Stomach (tissue), 9 donors: ENCODE measurements around the gene OSTC. TPM values are rescaled to one million over a fixed set of nuclear protein-coding genes. Genes with fewer than 3 reads are reported as not detected.

Experiments used
- DNase-seq, 2 donors: peaks; one replicate each; pipeline versions ENCODE4 v3.0.0 to v3.0.0-alpha.2; 2013 to 2019
- H3K27ac ChIP-seq, 5 donors: fragments of 200-600 bp in 4 of 5; sonication (generic) in 4 of 5; one replicate each; pipeline ENCODE4 v1.5.1; 2013 to 2019; ENCODE audit warnings: mild to moderate bottlenecking in 1 of 5, moderate library complexity in 1 of 5
- H3K27me3 ChIP-seq, 3 donors: fragments of 200-600 bp; sonication (generic); one replicate each; pipeline ENCODE4 v1.5.1; 2017 to 2019; ENCODE audit warnings: mixed run types in 1 of 3
- H3K36me3 ChIP-seq, 4 donors: fragments of 200-600 bp; sonication (generic); 1 replicate in 3 of 4; 2 replicates in 1 of 4; pipeline ENCODE4 v1.5.1; 2016 to 2019
- H3K4me1 ChIP-seq, 4 donors: fragments of 200-600 bp; sonication (generic); one replicate each; pipeline ENCODE4 v1.5.1; 2016 to 2019
- H3K4me3 ChIP-seq, 4 donors: fragments of 200-600 bp; sonication (generic) in 3 of 4; one replicate each; pipeline ENCODE4 v1.5.1; 2016 to 2019; ENCODE audit warnings: mild to moderate bottlenecking in 1 of 4
- H3K9me3 ChIP-seq, 4 donors: fragments of 200-600 bp; sonication (generic); one replicate each; pipeline ENCODE4 v1.5.1; 2016 to 2019
- CTCF ChIP-seq, 7 experiments: fragments of 450-650 bp in 4 of 7; fragments of 200-600 bp in 3 of 7; sonication (generic) in 3 of 7; IDR thresholded peaks; one replicate each; pipeline ENCODE4 v1.5.1; 2016 to 2019; ENCODE audit warnings: antibody characterized with exemption in 7 of 7, control low read depth in 2 of 7, mild to moderate bottlenecking in 1 of 7
- EP300 ChIP-seq: sonication (generic); formaldehyde crosslinking; IDR thresholded peaks from one replicate; pipeline ENCODE4 v1.6.1; 2017; ENCODE audit warnings: antibody characterized with exemption
- POLR2A ChIP-seq, 4 donors: fragments of 450-650 bp; IDR thresholded peaks; one replicate each; pipeline ENCODE4 v1.6.1; 2016; ENCODE audit warnings: antibody characterized with exemption in 4 of 4, control low read depth in 2 of 4, mild to moderate bottlenecking in 1 of 4, moderate library complexity in 1 of 4
- POLR2AphosphoS5 ChIP-seq, 3 donors: sonication (generic); formaldehyde crosslinking; IDR thresholded peaks; one replicate each; pipeline ENCODE4 v1.6.1; 2016; ENCODE audit warnings: antibody characterized with exemption in 3 of 3
- WGBS, 5 donors: extraction: QIAGEN DNeasy Blood & Tissue Kit in 3 of 5; methylation state at CpG; one replicate each; pipeline versions ENCODE4 v1.1.5 to v1.1.7; 2013 to 2018; 5-methylcytosine and 5-hydroxymethylcytosine counted together
- intact Hi-C: fragments of 100-400 bp; cut with DNase I; formaldehyde crosslinking; loops from one replicate; pipeline ENCODE4 v1.15.1; 2023; ENCODE audit warnings: low total_unique reads
- polyA plus RNA-seq, 3 donors: library from polyadenylated mRNA; stranded (reverse); fragments of 200-250 nt; gene quantifications; one replicate each; pipeline ENCODE4 v1.2.3, GENCODE V29; 2013
- total RNA-seq, 5 donors: library from RNA; depleted of rRNA; stranded (reverse); fragments of >200 nt; gene quantifications; one replicate each; pipeline versions ENCODE4 v1.1.0 to v1.2.3, GENCODE V29; 2014 to 2016
- donor health status: healthy with polysubstance abuse.
- donor health status: Bipolar disorder and iron deficiency.
- donor health status: healthy.

OSTC gene
- total and polyA plus RNA-seq, 8 donors, result 5.4 to 176 (median 64.6) TPM

- Histone ChIP-seq H3K36me3 (peaks cover 45 to 54% (median 53%) of the 10 kb centered on the region in 4 donors), H3K4me1 (peaks cover 14 to 47% (median 41%) of the 10 kb centered on the region in 4 donors), H3K27ac (peak overlapping the region in 2 of 5 donors; percentile 90 to 91), H3K4me3 (peak overlapping the region in 2 of 4 donors; percentile 65 to 69), H3K9me3 (no peaks in the 10 kb centered on the region), H3K27me3 (no peaks in the 10 kb centered on the region)
- no peak for TF ChIP-seq POLR2A (IDR thresholded peaks at IDR 0.05)
- TF ChIP-seq POLR2AphosphoS5 (IDR thresholded peaks at IDR 0.05), result no peak
- TF ChIP-seq CTCF (IDR thresholded peaks at IDR 0.05), result no peak
- TF ChIP-seq EP300, result no peak
- no peak for DNase-seq
- intact Hi-C loops, result no loop called here
- WGBS, 5 donors, result 53 to 65% (median 63%) methylated on average over 4 of the region's 4 CpGs
Measured at GRCh38 chr4:108622022-108622421, 28.4 kb upstream of the OSTC start.

DNA sequence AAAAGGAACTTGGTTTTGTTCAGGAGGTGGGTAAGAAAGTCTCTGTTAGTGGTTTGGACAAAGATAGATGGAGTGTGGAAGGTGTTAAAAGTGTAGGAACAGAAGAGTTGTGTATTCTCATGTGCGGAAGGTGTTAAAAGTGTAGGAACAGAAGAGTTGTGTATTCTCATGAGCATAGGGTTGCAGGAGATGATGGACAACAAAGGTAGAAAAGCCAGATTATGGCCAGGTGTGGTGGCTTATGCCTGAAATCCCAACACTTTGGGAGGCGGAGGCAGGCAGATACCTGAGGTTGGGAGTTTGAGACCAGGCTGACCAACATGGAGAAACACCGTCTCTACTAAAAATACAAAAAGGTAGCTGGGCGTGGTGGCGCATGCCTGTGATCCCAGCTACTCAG is 27.6 kb upstream of the OSTC start:
- H3K27me3 ChIP-seq, result no peaks in the 10 kb centered on the region
- intact Hi-C loops, result no loop called here
- H3K4me1 ChIP-seq, result peaks cover 14 to 47% (median 41%) of the 10 kb centered on the region in 4 donors
- H3K9me3 ChIP-seq, result no peaks in the 10 kb centered on the region
- TF ChIP-seq POLR2A (IDR thresholded peaks at IDR 0.05), result no peak
- H3K36me3 ChIP-seq, result peaks cover 51 to 62% (median 61%) of the 10 kb centered on the region in 4 donors
- 86 to 94% (median 88%) methylated on average over 5 of the region's 5 CpGs for WGBS, 5 donors
- peak overlapping the region in 1 of 5 donors; percentile 21 for H3K27ac ChIP-seq
- no peak for DNase-seq
- peak overlapping the region in 2 of 4 donors; percentile 65 to 69 for H3K4me3 ChIP-seq

DNA sequence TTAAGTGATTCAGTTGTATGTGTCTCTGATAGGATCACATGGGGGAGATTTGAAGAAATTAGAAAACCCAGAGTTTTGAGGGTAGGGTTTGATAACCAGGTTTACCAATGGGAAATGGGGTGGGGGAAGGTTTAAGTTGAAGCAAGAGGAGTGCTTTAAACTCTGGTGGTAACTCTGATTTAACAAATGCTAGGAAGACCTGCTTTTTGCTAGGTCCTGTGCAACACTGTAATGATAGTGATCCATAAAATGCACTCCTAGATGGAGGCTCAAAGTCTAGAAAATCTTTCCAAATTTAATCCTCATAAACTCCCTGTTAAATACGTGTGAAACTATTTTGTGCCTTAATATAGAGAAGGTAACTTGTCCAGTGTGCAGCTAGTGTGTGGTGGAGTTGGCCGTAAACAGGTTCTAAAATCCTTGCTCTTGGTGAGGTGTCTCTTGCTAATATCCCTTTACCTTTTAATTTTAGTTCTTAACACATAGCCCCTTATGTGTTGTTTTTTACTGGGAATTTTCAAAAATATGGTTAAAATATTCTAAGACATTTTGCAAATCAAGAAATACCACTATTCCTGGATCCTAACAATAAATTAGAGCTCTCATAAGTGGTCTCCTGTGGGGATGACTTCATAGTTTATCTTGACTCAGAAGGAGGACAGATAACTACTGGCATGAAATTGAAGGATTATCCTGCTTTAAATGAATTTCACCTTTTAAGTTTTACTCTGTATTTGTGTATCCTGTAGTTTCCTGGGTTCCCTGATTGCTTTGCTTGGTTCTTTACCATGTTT is 25.9 kb upstream of the OSTC start:
- Histone ChIP-seq H3K4me1 (peaks cover 14 to 42% (median 37%) of the 10 kb centered on the region in 4 donors), H3K27me3 (no peaks in the 10 kb centered on the region), H3K27ac (no peak overlapping the region), H3K4me3 (peak overlapping the region in 1 of 4 donors; percentile 65), H3K36me3 (peaks cover 59 to 78% (median 77%) of the 10 kb centered on the region in 4 donors), H3K9me3 (no peaks in the 10 kb centered on the region)
- 60 to 78% (median 69%) methylated on average over 2 of the region's 2 CpGs for WGBS, 5 donors
- TF ChIP-seq CTCF (IDR thresholded peaks at IDR 0.05), result no peak
- TF ChIP-seq EP300, result no peak
- TF ChIP-seq POLR2AphosphoS5 (IDR thresholded peaks at IDR 0.05), result no peak
- no peak for TF ChIP-seq POLR2A (IDR thresholded peaks at IDR 0.05)
- intact Hi-C loops, result no loop called here
- DNase-seq, result no peak

GRCh38 chr4:108626056-108626455 is 24.3 kb upstream of the OSTC start:
- peaks cover 13 to 36% (median 31%) of the 10 kb centered on the region in 4 donors for H3K4me1 ChIP-seq
- WGBS, 5 donors, result 83 to 100% (median 100%) methylated on average over 1 of the region's 1 CpG
- no peak for TF ChIP-seq CTCF (IDR thresholded peaks at IDR 0.05)

DNA sequence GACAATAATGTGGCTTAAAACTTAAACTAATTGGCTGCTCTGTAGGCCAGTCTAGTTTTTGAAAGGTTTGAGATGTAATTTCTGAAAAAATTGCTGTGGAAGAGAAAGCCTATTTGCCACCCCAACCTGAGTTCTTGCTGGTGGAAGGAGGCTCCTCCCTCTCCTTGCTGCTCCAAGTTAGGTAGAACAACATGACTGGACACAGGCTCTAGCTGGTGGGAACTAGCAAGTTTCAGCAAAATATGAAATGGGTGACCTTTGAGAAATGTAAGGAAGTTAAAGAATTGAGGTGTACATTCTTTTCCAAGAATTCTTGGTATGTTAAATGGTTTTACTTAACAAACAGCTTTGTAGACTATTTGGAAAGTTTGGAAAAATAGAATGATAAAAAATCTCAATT is 22.0 kb upstream of the OSTC start:
- Histone ChIP-seq H3K4me3 (no peak overlapping the region), H3K4me1 (peaks cover 0 to 13% (median 8%) of the 10 kb centered on the region in 4 donors), H3K27ac (no peak overlapping the region), H3K36me3 (peaks cover 71 to 100% (median 100%) of the 10 kb centered on the region in 4 donors), H3K27me3 (no peaks in the 10 kb centered on the region), H3K9me3 (no peaks in the 10 kb centered on the region)
- intact Hi-C loops, result no loop called here
- DNase-seq, result no peak
- TF ChIP-seq EP300, result no peak

More at GRCh38 chr4:108626056-108626455, 24.3 kb upstream of the OSTC start:
- no peaks in the 10 kb centered on the region for H3K27me3 ChIP-seq
- intact Hi-C loops, result no loop called here
- H3K9me3 ChIP-seq, result no peaks in the 10 kb centered on the region
- no peak for DNase-seq
- no peak overlapping the region for H3K27ac ChIP-seq
- no peak overlapping the region for H3K4me3 ChIP-seq
- peaks cover 72 to 94% (median 93%) of the 10 kb centered on the region in 4 donors for H3K36me3 ChIP-seq
